AG04449 (cell line): ENCODE data around the gene PYHIN1.

ENCODE experiments used
- CTCF ChIA-PET: fragments of 350-600 bp; formaldehyde crosslinking; extraction: SDS; loops from one replicate; lab custom pipeline; 2021; ENCODE audit warnings: antibody characterized with exemption; lab: Yijun Ruan, JAX
- POLR2A ChIA-PET: fragments of 400-600, 350-600 bp; formaldehyde crosslinking; extraction: SDS; loops from one replicate; lab custom pipeline; 2020; ENCODE audit warnings: antibody characterized with exemption, inconsistent platforms; lab: Yijun Ruan, JAX
- DNase-seq: peaks from one replicate; pipeline ENCODE4 v3.0.0-alpha.2; 2010; ENCODE audit warnings: low read depth, low spot score
- H3K4me3 ChIP-seq: 2 replicates; pipeline ENCODE4 v1.5.1; 2011; ENCODE audit warnings: low read depth, mild to moderate bottlenecking, control low read depth, low read length
- TF ChIP-seq, protein P1 (sequence below): IDR thresholded peaks from one replicate; pipeline ENCODE4 v1.5.1; 2011; ENCODE audit warnings: mild to moderate bottlenecking, moderate library complexity, low read length, control low read depth, inconsistent platforms; ENCODE audit not compliant: insufficient read depth; ENCODE audit errors: missing control alignments

PYHIN1 gene

DNA sequence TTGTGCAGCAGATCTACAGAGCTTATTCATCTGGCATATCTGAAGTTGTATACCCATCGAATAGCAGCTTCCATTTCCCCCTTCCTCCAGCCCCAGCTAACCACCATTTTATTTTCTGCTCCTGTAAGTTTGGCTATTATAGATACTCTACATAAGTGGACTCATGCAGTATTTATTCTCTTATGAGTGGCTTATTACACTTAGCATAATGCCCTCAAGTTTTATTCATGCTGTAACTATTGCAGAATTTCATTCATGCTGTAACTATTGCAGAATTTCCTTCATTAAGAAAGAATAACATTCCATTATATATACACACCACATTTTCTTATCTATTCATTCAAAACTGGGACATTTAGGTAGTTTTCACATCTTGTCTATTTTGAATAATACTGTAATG, 47.9 kb downstream of the PYHIN1 start:
- no peak for DNase-seq
- H3K4me3 ChIP-seq = no peak overlapping the region
- ChIA-PET POLR2A (no interaction called here), CTCF (no interaction called here)
- TF ChIP-seq, protein P1, sequence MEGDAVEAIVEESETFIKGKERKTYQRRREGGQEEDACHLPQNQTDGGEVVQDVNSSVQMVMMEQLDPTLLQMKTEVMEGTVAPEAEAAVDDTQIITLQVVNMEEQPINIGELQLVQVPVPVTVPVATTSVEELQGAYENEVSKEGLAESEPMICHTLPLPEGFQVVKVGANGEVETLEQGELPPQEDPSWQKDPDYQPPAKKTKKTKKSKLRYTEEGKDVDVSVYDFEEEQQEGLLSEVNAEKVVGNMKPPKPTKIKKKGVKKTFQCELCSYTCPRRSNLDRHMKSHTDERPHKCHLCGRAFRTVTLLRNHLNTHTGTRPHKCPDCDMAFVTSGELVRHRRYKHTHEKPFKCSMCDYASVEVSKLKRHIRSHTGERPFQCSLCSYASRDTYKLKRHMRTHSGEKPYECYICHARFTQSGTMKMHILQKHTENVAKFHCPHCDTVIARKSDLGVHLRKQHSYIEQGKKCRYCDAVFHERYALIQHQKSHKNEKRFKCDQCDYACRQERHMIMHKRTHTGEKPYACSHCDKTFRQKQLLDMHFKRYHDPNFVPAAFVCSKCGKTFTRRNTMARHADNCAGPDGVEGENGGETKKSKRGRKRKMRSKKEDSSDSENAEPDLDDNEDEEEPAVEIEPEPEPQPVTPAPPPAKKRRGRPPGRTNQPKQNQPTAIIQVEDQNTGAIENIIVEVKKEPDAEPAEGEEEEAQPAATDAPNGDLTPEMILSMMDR = no peak

DNA sequence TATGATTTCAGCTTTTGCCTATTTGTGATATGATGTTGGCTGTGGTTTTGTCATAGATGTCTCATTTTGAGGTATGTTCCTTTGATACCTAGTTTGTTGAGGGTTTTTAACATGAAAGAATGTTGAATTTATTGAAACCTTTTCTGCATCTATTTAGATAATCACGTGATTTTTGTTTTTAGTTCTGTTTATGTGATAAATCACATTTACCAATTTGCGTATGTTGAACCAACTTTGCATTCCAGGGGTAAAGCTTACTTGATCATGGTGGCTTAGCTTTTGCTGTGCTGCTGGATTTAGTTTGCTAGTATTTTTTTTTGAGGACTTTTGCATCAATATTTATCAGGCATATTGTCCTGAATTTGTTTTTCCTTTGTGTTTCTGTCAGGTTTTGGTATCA, 51.9 kb downstream of the PYHIN1 start:
- no peak for DNase-seq
- CTCF ChIA-PET = no interaction called here
- TF ChIP-seq, protein P1 = no peak
- POLR2A ChIA-PET = no interaction called here
- H3K4me3 ChIP-seq = no peak overlapping the region

DNA sequence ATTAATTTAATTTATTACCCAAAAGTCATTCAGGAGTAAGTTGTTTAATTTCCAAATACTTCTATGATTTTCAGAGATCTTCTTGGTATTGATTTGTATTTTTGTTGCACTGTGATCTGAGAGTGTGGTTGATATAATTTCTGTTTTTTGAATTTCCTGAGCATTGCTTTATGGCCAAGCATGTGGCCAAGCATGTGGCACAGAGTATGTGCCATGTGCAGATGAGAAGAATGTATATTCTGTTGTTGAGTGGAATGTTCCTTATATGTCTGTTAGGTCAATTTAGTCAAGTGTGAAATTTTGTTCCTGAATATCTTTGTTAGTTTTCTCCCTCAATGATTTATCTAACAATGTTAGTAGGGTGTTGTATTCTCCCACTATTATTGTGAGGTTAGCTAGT, 53.0 kb downstream of the PYHIN1 start:
- CTCF ChIA-PET = interaction anchor here (1.0 kb wide), 1 partner anchor 12 kb away, joined by 3 read pairs; no protein-coding TSS in a partner anchor
- TF ChIP-seq, protein P1 = no peak
- DNase-seq = no peak
- POLR2A ChIA-PET = no interaction called here
- H3K4me3 ChIP-seq = no peak overlapping the region

DNA sequence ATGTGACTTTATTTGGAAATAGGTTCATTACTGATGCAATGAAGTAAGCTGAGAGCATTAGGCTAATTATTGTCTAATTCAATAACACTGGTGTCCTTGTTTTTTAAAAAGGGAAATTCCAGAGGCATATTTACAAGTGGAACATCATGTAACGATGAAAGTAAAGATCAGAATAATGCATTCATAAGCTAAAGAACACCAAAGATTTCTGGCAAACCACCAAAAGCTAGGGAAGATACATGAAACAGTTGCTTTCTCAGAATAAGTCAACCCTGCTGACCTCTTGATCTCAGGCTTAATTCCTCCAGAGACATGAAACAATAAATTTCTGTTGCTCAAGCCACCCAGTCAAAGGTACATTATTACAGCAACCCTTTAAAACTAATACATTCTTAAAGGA, 58.1 kb downstream of the PYHIN1 start:
- ChIA-PET CTCF (interaction anchor here (0.7 to 1.8 kb wide), 3 partner anchors 9 to 785 kb away, joined by 3 to 11 read pairs (median 3); no protein-coding TSS in a partner anchor), POLR2A (no interaction called here)
- no peak overlapping the region for H3K4me3 ChIP-seq
- no peak for DNase-seq
- TF ChIP-seq, protein P1 = no peak

DNA sequence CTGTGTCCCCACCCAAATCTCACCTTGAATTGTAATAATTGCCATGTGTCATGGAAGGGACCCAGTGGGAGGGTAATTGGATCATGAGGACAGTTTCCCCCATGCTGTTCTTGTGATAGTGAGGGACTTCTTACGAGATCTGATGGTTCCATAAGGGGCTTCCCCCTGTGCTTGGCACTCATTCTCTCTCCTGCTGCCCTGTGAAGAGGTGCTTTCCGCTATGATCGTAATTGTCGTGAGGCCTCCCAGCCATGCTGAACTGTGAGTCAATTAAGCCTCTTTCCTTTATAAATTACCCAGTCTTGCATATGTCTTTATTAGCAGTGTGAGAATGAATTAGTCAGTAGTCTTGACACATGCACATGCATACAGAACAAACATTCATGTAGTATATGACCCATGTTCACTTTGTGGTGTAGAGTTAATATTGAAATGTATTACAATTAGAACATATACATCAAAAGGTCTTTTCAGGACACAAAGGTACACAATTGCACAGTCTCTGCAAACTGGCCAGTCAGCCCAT, 61.5 kb downstream of the PYHIN1 start:
- CTCF ChIA-PET = no interaction called here
- DNase-seq = no peak
- TF ChIP-seq, protein P1 = no peak
- POLR2A ChIA-PET = no interaction called here
- no peak overlapping the region for H3K4me3 ChIP-seq

DNA sequence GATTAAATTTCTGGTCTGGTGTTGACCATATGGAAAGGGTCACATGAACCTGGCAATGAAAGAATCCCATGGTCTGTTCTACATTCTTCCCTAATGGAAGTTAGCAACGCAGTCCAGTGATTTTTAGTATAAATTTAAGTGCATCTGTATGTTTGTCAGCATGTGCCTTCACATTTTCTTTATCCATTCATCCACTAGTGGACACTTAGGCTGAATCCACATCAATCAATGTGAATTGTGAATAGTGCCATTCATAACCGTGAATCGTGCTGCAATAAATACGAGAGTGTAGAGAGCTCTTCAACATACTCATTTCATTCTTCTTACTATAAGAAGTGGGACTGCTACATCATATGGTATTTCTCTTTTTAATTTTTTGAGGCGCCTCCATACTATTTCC, 65.6 kb downstream of the PYHIN1 start:
- ChIA-PET CTCF (interaction anchor here (0.9 to 2.5 kb wide), 5 partner anchors 12 to 793 kb away, joined by 3 to 58 read pairs (median 7); no protein-coding TSS in a partner anchor), POLR2A (interaction anchor here (0.6 kb wide), 1 partner anchor 810 kb away, joined by 4 read pairs; no protein-coding TSS in a partner anchor)
- TF ChIP-seq, protein P1 = no peak
- H3K4me3 ChIP-seq = no peak overlapping the region
- no peak for DNase-seq
